Spleen (tissue), 11 donors: Measurements from ENCODE around the gene CNTNAP2. TPM values are rescaled to one million over a fixed set of nuclear protein-coding genes. Genes with fewer than 3 reads are reported as not detected.

Experiments used
- DNase-seq: peaks from one replicate; pipeline ENCODE4 v3.0.0-alpha.2; 2020
- H3K27ac ChIP-seq, 8 donors: fragments of 200-600 bp; sonication (generic) in 7 of 8; 1 replicate in 4 of 8; 2 replicates in 4 of 8; pipeline versions ENCODE4 v1.5.0 to v1.8.0; 2016 to 2021; ENCODE audit warnings: inconsistent platforms in 4 of 8, mild to moderate bottlenecking in 4 of 8, moderate library complexity in 1 of 8
- H3K27me3 ChIP-seq, 7 donors: fragments of 200-600 bp; sonication (generic) in 6 of 7; replicated peaks in 1 of 7; 1 replicate in 4 of 7; 2 replicates in 3 of 7; pipeline versions ENCODE4 v1.5.0 to v1.8.0; 2016 to 2021; ENCODE audit warnings: inconsistent platforms in 3 of 7, mild to moderate bottlenecking in 1 of 7
- H3K36me3 ChIP-seq, 6 donors: fragments of 200-600 bp; sonication (generic) in 5 of 6; 1 replicate in 4 of 6; 2 replicates in 2 of 6; pipeline versions ENCODE4 v1.5.0 to v1.8.0; 2016 to 2021; ENCODE audit warnings: inconsistent platforms in 2 of 6
- H3K4me1 ChIP-seq, 6 donors: fragments of 200-600 bp; sonication (generic) in 5 of 6; 1 replicate in 3 of 6; 2 replicates in 3 of 6; pipeline versions ENCODE4 v1.5.0 to v1.8.0; 2016 to 2021; ENCODE audit warnings: inconsistent platforms in 3 of 6
- H3K4me3 ChIP-seq, 8 donors: fragments of 200-600 bp; sonication (generic) in 7 of 8; 1 replicate in 4 of 8; 2 replicates in 4 of 8; pipeline versions ENCODE4 v1.5.0 to v1.8.0; 2016 to 2021; ENCODE audit warnings: inconsistent platforms in 4 of 8, mild to moderate bottlenecking in 4 of 8, moderate library complexity in 2 of 8
- H3K9me3 ChIP-seq, 8 donors: fragments of 200-600 bp; sonication (generic) in 7 of 8; 1 replicate in 4 of 8; 2 replicates in 4 of 8; pipeline versions ENCODE4 v1.5.0 to v1.8.0; 2016 to 2021; ENCODE audit warnings: inconsistent platforms in 4 of 8
- POLR2A ChIP-seq, 3 donors: fragments of 450-650 bp; IDR thresholded peaks; one replicate each; pipeline ENCODE4 v1.5.1; 2017; ENCODE audit warnings: antibody characterized with exemption in 3 of 3, mild to moderate bottlenecking in 1 of 3
- POLR2AphosphoS5 ChIP-seq, 3 donors: sonication (generic); formaldehyde crosslinking; IDR thresholded peaks; one replicate each; pipeline ENCODE4 v1.5.1; 2017; ENCODE audit warnings: antibody characterized with exemption in 3 of 3
- WGBS, 5 donors: extraction: QIAGEN DNeasy Blood & Tissue Kit in 3 of 5; methylation state at CpG; one replicate each; pipeline versions ENCODE4 v1.1.5 to v1.1.7; 2013 to 2018; 5-methylcytosine and 5-hydroxymethylcytosine counted together
- intact Hi-C: fragments of 100-400 bp; cut with DNase I; formaldehyde crosslinking; loops from one replicate; pipeline ENCODE4 v1.15.0; 2023; ENCODE audit warnings: low total_unique reads
- polyA plus RNA-seq, 3 donors: library from polyadenylated mRNA; stranded (reverse); fragments of 200-250 nt; gene quantifications; one replicate each; pipeline ENCODE4 v1.2.1, GENCODE V29; 2013
- total RNA-seq, 7 donors: library from RNA; depleted of rRNA in 3 of 7; stranded (reverse); fragments of >200 nt in 3 of 7; fragmentation: NEBNext Ultra II Directional in 4 of 7; extraction: Animal tissue kit (Norgen Biotek cat#: 25700) in 4 of 7; gene quantifications; one replicate each; pipeline versions ENCODE4 v1.1.0 to v1.2.1, GENCODE V29; 2016 to 2021
- TF ChIP-seq, protein P1 (sequence below), 11 experiments: fragments of 200-600 bp in 7 of 11; fragments of 450-650 bp in 4 of 11; sonication (generic) in 4 of 11; IDR thresholded peaks in 8 of 11; conservative IDR thresholded peaks in 3 of 11; 1 replicate in 7 of 11; 2 replicates in 4 of 11; pipeline versions ENCODE4 v1.4.0 to v1.8.0; 2016 to 2021; ENCODE audit warnings: antibody characterized with exemption in 11 of 11, inconsistent platforms in 4 of 11, mild to moderate bottlenecking in 1 of 11
- donor health status: healthy with polysubstance abuse.
- donor health status: DM: no; HTN: no; CAD: no; lungs with moderate emphysema.
- donor health status: DM: no; HTN: no; CAD: no.
- donor health status: Bipolar disorder and iron deficiency.
- donor health status: healthy.
- donor health status: DM: no; HTN: no; CAD: no.
- donor health status: DM: yes; HTN: yes; CAD: no.

CNTNAP2 gene
- total and polyA plus RNA-seq, 10 donors, result 0.13 to 2.0 (median 0.82) TPM

DNA sequence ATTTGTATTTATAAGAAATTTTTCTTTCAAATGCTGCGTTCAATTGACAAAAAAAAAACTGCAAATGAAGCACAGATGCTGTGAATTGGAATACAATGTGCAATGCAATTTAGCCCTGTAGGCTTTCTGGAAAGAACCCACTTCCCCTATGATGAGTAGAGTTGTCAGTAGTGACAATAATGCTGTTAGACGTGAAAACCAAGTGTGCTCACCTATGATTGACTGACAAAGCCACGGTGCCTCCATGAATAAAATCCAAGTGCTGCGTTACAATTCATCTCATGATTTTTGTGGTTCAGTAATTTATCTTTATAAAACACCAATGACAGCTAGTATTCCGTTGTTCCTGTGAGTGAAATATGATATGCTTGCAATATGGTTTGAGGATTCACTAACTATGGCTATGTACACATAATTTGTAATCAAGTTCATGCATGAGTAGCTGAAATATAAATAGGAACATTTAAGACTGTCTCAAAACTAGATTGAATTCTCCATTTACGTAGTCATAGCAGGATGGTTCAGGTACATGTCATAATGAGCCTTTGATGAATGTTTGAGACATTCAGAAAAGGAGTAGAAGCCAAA, 1160.3 kb downstream of the CNTNAP2 start:
- TF ChIP-seq, protein P1, sequence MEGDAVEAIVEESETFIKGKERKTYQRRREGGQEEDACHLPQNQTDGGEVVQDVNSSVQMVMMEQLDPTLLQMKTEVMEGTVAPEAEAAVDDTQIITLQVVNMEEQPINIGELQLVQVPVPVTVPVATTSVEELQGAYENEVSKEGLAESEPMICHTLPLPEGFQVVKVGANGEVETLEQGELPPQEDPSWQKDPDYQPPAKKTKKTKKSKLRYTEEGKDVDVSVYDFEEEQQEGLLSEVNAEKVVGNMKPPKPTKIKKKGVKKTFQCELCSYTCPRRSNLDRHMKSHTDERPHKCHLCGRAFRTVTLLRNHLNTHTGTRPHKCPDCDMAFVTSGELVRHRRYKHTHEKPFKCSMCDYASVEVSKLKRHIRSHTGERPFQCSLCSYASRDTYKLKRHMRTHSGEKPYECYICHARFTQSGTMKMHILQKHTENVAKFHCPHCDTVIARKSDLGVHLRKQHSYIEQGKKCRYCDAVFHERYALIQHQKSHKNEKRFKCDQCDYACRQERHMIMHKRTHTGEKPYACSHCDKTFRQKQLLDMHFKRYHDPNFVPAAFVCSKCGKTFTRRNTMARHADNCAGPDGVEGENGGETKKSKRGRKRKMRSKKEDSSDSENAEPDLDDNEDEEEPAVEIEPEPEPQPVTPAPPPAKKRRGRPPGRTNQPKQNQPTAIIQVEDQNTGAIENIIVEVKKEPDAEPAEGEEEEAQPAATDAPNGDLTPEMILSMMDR (IDR thresholded peaks at IDR 0.05 in 8 of 11, conservative IDR thresholded peaks at IDR 0.05 in 3 of 11), result no peak
- no peak for TF ChIP-seq POLR2A (IDR thresholded peaks at IDR 0.05)
- TF ChIP-seq POLR2AphosphoS5 (IDR thresholded peaks at IDR 0.05), result no peak
- Histone ChIP-seq H3K27me3 (no peaks in the 10 kb centered on the region), H3K4me1 (no peaks in the 10 kb centered on the region), H3K27ac (no peak overlapping the region), H3K9me3 (peaks cover 0 to 22% (median 4%) of the 10 kb centered on the region in 8 donors), H3K36me3 (no peaks in the 10 kb centered on the region), H3K4me3 (no peak overlapping the region)
- WGBS, 5 donors, result 64 to 77% (median 67%) methylated on average over 6 of the region's 6 CpGs
- DNase-seq, result no peak
- intact Hi-C loops, result no loop called here

DNA sequence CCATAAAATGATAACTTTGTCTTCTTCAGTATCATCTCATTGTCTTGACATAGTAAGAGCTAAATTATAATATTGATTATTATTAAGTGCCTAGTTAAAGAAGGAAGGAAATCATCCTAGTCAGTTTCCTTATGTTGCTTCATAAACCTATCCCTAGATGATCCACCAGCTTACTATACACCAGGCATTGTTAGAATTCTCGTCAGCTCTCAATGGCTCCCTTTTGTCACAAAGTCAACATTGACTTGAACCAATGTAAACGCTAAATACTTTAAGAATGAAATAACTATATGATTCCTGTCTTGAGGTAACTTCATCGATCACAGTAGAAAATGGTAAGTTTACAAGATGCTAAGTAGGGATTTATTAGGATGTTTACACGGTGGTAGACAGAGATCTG, 1162.9 kb downstream of the CNTNAP2 start:
- H3K4me1 ChIP-seq, result no peaks in the 10 kb centered on the region
- H3K27ac ChIP-seq, result no peak overlapping the region
- no peaks in the 10 kb centered on the region for H3K27me3 ChIP-seq
- H3K4me3 ChIP-seq, result no peak overlapping the region
- TF ChIP-seq POLR2A (IDR thresholded peaks at IDR 0.05) (no peak), POLR2AphosphoS5 (IDR thresholded peaks at IDR 0.05) (no peak)
- TF ChIP-seq, protein P1 (IDR thresholded peaks at IDR 0.05 in 8 of 11, conservative IDR thresholded peaks at IDR 0.05 in 3 of 11), result no peak
- no peak for DNase-seq
- peaks cover 0 to 11% (median 0%) of the 10 kb centered on the region in 8 donors for H3K9me3 ChIP-seq
- 81 to 91% (median 84%) methylated on average over 4 of the region's 4 CpGs for WGBS, 5 donors
- intact Hi-C loops, result no loop called here
- no peaks in the 10 kb centered on the region for H3K36me3 ChIP-seq

DNA sequence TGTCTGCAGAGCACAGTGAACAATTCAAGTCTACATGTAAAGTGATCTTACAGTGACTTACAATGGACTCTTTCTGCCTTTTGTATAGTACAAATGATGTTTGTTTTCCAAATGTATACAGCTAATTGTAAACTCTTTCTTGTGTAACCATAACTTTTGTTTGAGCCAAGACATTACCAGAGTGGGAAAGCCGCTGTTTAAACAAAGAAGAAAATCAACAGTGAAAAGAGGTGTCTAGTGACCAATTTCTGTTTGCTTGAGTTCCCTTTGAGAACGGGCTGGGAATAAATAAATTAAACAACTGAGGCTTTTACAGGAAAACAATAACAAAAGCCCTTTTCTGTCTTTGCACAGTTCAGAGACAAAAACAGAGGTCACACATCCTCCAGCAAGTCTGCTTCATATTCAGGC, 1163.4 kb downstream of the CNTNAP2 start:
- no peaks in the 10 kb centered on the region for H3K36me3 ChIP-seq
- H3K4me3 ChIP-seq, result no peak overlapping the region
- TF ChIP-seq POLR2A (IDR thresholded peaks at IDR 0.05) (no peak), POLR2AphosphoS5 (IDR thresholded peaks at IDR 0.05) (no peak)
- TF ChIP-seq, protein P1 (IDR thresholded peaks at IDR 0.05 in 8 of 11, conservative IDR thresholded peaks at IDR 0.05 in 3 of 11), result no peak
- intact Hi-C loops, result no loop called here
- H3K27ac ChIP-seq, result no peak overlapping the region
- peaks cover 0 to 7% (median 0%) of the 10 kb centered on the region in 8 donors for H3K9me3 ChIP-seq
- WGBS, 5 donors, result 75 to 87% (median 81%) methylated on average over 2 of the region's 2 CpGs
- no peaks in the 10 kb centered on the region for H3K4me1 ChIP-seq
- H3K27me3 ChIP-seq, result no peaks in the 10 kb centered on the region
- DNase-seq, result no peak

DNA sequence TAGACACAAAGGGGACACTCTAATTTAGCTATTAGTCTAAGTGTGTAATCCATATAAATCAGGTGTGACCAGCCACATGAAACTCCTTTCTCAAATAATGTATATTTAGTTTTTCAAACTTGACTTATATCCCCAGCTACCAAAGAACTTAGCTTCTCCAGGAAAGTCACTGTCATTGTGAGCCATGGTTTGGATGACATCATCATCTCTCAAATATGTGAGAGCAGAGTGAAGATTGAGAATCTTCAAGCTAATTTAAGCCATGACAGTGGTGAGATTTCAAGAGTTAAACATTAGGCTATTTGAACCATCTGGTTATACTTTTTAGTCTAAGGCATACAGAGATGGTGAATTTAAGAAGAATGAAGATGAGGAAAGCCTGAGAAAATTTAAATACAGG, 1165.6 kb downstream of the CNTNAP2 start:
- Histone ChIP-seq H3K4me1 (no peaks in the 10 kb centered on the region), H3K36me3 (no peaks in the 10 kb centered on the region), H3K4me3 (no peak overlapping the region), H3K27me3 (no peaks in the 10 kb centered on the region), H3K9me3 (no peaks in the 10 kb centered on the region), H3K27ac (no peak overlapping the region)
- intact Hi-C loops, result no loop called here
- no peak for DNase-seq
- TF ChIP-seq, protein P1 (IDR thresholded peaks at IDR 0.05 in 8 of 11, conservative IDR thresholded peaks at IDR 0.05 in 3 of 11), result no peak
